Activated CD4-positive, CD25-positive, alpha-beta regulatory T cell treated with anti-CD3 and anti-CD28 coated beads, Interleukin-2, amount 50 U/mL, for 16 hours (primary cell): ENCODE results near the gene SPATA25.
A peak's percentile ranks its signal among the peaks of the same experiment; 100 is the strongest.
"Not testable (repeated sequence)": the region's sequence is repeated elsewhere in the genome, so short reads cannot be mapped to it uniquely, and the experiment has no call there.

Experiments used
- DNase-seq: peaks from one replicate; pipeline ENCODE4 v3.0.0-alpha.2; 2020; ENCODE audit warnings: low read depth, low spot score

The SPATA25 gene

GRCh38 chr20:45887346-45887715 lies at the start of gene SPATA25:
Gene SPATA25 (minus strand): TSS chr20:45887622. CDS start chr20:45887590, 32 bp downstream.
- no peak for DNase-seq

- no peak for DNase-seq
These were observed 48.1 kb upstream of the SPATA25 start for GRCh38 chr20:45935416-45936046.

GRCh38 chr20:45934586-45935415 lies 47.4 kb upstream of the SPATA25 start, which contains the start of gene PCIF1:
Gene PCIF1 (plus strand): TSS chr20:45934683. CDS start chr20:45939000, 4,317 bp downstream.
- DNase-seq: peak; percentile 96

GRCh38 chr20:45934046-45934585 lies 46.7 kb upstream of the SPATA25 start:
- DNase-seq: peak; percentile 30

GRCh38 chr20:45933266-45934045 lies 46.0 kb upstream of the SPATA25 start:
- peak; percentile 26 for DNase-seq

- DNase-seq: not testable (repeated sequence)
These were observed 44.3 kb upstream of the SPATA25 start for GRCh38 chr20:45931680-45932079.

GRCh38 chr20:45927071-45927878 lies 39.9 kb upstream of the SPATA25 start:
- DNase-seq: no peak

GRCh38 chr20:45926731-45927070 lies 39.3 kb upstream of the SPATA25 start:
- no peak for DNase-seq

- no peak for DNase-seq
These were observed 38.5 kb upstream of the SPATA25 start for GRCh38 chr20:45925821-45926506.

GRCh38 chr20:45924391-45925261 lies 37.2 kb upstream of the SPATA25 start:
- DNase-seq: no peak

GRCh38 chr20:45921337-45922189 lies 34.1 kb upstream of the SPATA25 start:
- no peak for DNase-seq

- DNase-seq: no peak
These were observed 33.3 kb upstream of the SPATA25 start for GRCh38 chr20:45920462-45921336.

- no peak for DNase-seq
These were observed 32.3 kb upstream of the SPATA25 start for GRCh38 chr20:45919542-45920399.

- no peak for DNase-seq
These were observed 31.5 kb upstream of the SPATA25 start for GRCh38 chr20:45918779-45919537.

GRCh38 chr20:45918182-45918737 lies 30.8 kb upstream of the SPATA25 start:
- no peak for DNase-seq

- DNase-seq: no peak
These were observed 30.3 kb upstream of the SPATA25 start for GRCh38 chr20:45917790-45918141.
